ENCODE data around the gene CRY2.

CRY2 gene

DNA sequence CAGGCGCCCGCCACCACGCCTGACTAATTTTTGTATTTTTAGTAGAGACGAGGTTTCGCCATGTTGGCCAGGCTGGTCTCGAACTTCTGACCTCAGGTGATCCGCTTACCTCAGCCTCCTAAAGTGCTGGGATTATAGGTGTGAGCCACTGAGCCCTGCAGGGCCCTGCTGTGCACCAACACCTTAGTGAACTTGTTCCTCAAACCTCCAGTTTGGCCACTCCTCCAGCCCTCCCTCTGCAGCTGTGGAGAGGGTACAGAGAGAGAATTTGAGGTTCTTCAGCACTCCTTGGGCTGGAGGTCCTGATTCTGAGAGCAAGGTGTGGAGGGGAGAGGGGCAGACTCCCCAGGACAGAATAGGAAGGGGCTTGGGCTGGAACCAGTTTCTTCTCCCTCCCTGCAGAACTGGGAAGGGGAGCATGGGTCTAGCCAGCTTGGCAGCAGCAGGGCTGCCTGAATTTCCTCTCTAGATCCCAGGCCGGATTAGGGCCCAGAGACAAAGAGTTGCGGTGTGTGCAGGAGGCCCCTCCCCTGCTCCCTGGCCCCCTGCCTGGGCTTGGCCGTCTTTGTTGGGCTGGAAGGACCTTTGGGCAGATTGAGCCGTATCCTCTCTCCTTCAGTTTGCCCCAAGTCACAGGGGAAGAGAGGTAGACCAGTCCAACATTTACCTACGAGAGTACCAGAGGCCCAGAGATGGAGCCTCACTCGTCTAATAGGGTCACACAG lies 72.7 kb downstream of the CRY2 start:
- DNase-seq: no peak

DNA sequence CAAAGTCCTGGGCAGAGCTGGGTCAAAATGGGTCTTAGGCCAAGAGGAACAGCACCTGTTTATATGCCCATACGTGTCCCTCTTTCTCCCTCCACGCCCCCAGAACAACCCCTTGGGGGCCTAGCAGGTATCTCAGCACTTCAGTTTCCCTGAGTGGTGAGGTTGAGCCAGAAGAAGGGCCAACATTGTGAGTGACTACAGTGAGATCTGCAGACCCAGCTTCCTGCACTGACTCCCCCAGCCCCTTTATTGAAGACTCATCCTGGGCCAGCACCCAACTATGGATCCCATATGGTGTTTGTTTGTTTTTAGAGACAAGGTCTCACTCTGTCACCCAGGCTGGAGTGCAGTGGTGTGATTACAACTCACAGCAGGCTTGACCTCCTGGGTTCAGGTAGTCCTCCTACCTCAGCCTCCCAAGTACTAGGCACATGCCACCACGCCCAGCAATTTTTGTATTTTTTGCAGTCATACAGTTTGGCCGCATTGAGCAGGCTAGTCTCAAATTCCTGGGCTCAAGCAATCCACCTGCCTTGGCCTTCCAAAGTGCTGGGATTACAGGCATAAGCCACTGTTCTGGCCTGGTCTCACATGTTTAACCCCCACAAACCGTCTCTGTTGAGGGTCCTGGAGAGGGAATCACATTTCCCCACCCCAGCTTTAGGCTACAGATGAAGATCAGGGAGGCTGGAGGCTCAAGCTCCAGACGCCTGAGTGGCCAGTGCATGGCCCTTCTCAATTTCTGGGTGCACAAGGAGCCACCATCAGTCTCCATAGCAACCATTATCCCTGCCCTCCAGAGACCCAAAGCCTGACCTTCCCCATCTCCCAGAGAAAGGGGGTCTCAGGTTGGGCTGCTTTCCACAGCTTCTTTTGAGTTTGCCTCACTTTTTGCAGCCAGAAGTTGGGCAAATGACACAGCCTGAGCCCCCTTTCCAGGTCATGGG lies 73.5 kb downstream of the CRY2 start:
- no peak for DNase-seq

DNA sequence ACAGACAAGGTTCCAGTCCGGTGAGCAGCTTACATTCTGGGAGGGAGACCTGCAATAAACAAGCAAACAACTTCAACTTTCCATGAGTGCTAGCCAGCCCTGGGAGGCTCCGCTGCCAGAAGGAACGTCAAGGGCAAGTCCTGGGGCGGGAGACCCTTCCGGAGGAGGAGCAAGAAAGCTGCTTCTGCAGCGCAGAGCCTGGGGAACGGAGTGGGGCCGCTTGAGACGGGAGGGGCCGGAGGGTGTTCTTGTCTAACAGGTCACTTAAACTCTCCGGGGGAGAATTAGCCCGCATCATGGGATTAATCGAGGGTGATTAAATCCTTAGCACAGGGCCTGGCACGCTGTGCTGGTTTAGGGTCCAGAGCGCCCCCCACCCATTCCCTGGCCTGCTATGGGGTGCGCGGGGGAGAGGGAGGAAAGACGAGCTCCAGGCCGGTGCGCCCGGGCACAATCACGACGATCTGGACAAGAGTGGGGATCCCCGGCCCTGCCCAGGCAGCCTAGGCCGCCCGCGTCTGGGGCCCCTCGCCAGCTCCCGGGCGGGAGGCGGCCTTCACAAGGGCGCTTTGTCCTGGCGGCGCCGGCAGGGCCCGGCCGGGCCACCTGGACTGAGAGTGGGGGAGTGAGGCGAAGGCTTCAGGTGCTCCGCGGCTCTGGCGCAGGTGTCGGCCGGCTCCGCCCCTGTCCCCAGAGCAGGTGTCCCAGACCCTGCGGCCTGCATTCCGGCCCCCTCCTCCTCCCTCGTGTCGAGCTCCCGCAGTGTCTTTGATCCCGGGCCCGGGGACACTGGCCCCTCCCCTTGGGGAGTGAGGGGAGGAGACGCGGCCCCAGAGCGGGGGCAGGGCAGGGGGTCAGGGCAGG lies 74.5 kb downstream of the CRY2 start:
- no peak for DNase-seq

DNA sequence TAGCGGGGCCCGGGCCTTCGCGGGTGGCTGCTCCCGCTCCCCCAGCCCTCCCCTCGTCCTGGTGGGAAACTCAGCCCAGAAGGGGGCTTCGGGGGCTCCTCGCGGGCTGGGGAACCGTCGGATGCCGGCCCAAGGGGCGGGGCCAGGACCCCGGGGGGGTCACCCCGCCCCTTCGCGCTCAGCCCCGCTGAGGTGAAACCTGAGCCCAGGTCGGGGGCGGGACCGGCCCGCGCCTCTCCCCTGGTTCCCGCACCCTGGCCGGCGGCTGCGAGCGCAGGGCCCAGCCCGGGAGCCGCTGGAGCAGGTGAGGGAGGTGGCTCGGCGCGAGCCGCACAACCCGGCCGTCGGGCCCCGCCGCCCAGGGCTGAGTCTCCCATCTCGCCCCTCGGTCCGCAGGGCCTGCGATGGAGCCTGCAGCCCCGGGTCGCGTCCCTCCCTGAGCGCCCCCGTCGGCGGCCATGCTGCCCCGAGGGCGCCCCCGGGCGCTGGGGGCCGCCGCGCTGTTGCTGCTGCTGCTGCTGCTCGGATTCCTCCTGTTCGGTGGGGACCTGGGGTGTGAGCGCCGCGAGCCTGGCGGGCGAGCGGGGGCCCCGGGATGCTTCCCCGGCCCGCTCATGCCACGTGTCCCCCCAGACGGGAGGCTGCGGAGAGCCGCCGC lies 75.3 kb downstream of the CRY2 start, which contains the start of gene LARGE2:
Gene LARGE2, plus strand, starts transcription at position 232 of the 658 bp plus-strand sequence. Its CDS starts 227 bp downstream, at position 459.
- DNase-seq: no peak

GRCh38 chr11:45924036-45924915 lies 77.0 kb downstream of the CRY2 start:
- DNase-seq: no peak

GRCh38 chr11:45924927-45925326 lies 77.7 kb downstream of the CRY2 start:
- DNase-seq: no peak

DNA sequence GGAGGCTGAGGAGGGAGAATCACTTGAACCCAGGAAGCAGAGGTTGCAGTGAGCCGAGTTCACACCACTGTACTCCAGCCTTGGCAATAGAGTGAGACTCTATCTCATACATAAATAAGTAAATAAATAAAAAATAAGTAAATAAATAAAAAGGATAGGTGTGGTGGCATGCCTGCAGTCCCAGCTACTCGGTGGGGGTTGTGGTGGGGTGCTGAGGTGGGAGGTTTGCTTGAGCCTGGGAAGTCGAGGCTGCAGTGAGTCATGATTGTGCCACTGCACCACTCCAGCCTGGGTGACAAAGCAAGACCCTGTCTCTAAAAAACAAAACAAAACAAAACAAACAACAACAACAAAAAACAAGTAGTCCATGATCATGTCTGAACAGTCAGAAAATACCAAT lies 78.3 kb downstream of the CRY2 start:
- DNase-seq: no peak

DNA sequence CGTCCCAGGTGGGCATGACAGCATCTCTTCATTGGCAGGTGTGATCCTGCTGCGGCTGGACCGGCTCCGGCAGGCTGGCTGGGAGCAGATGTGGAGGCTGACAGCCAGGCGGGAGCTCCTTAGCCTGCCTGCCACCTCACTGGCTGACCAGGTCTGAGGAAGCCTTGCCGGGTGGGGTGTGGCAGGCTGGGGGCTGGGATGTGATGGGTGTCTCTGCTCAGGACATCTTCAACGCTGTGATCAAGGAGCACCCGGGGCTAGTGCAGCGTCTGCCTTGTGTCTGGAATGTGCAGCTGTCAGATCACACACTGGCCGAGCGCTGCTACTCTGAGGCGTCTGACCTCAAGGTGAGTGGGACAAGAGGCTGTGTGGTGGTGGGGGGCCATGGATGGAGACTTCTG lies 78.7 kb downstream of the CRY2 start:
- DNase-seq: no peak

DNA sequence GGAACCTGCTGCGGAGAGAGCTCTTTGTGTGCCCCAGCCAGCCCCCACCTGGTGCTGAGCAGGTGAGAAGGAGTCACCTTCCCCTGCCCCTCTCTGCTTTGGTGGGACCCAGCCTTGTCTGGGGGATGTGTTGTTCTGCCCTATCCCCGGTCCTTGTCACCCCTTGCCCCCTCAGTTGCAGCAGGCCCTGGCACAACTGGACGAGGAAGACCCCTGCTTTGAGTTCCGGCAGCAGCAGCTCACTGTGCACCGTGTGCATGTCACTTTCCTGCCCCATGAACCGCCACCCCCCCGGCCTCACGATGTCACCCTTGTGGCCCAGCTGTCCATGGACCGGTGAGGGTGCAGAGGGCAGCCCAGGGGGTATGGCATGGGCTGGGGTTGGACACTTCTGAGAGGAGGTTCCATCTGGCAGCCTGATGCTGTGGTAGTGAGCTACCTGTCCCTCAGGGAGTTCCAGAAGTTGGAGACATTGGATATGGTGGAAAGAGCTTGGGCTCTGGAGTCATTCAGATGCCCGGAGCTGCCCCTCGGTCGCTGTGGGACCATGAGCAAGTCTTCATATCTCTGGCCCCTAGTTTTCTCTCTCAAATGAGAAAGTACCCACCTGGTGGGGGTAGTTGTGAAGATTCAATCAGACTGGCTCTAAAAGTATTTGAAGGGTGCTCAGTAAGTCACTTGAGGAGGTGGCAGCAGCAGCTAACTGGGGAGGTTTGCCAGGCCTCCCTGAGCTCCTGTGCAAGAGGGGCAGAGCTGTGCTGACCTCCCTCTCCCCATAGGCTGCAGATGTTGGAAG lies 79.5 kb downstream of the CRY2 start:
- no peak for DNase-seq

DNA sequence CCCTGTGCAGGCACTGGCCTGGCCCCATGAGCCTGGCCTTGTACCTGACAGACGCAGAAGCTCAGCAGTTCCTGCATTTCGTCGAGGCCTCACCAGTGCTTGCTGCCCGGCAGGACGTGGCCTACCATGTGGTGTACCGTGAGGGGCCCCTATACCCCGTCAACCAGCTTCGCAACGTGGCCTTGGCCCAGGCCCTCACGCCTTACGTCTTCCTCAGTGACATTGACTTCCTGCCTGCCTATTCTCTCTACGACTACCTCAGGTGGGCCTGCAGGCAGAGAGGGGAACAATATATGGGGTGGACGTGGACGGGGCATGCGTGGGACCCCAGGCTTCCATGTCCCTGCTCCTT lies 80.0 kb downstream of the CRY2 start:
- no peak for DNase-seq

DNA sequence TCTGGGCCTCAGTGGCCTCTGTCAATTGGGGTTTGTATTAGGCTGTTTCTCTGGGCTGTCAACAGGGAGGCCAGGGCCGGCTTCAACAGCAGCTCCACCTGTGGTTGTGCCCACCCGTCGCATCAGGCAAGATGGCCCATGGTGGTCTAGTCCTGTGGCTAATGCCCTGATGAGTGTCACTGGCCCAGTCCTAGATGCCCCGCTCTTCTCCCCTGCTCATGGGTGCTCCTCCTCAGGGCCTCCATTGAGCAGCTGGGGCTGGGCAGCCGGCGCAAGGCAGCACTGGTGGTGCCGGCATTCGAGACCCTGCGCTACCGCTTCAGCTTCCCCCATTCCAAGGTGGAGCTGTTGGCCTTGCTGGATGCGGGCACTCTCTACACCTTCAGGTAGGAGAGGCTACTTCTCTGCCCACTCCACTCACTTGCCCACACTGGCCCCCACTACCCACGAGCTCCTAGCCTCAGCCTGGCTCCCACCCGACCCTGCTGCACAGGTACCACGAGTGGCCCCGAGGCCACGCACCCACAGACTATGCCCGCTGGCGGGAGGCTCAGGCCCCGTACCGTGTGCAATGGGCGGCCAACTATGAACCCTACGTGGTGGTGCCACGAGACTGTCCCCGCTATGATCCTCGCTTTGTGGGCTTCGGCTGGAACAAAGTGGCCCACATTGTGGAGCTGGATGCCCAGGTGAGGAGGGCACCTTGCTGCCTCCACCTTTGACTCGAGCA lies 80.6 kb downstream of the CRY2 start:
- DNase-seq: no peak

DNA sequence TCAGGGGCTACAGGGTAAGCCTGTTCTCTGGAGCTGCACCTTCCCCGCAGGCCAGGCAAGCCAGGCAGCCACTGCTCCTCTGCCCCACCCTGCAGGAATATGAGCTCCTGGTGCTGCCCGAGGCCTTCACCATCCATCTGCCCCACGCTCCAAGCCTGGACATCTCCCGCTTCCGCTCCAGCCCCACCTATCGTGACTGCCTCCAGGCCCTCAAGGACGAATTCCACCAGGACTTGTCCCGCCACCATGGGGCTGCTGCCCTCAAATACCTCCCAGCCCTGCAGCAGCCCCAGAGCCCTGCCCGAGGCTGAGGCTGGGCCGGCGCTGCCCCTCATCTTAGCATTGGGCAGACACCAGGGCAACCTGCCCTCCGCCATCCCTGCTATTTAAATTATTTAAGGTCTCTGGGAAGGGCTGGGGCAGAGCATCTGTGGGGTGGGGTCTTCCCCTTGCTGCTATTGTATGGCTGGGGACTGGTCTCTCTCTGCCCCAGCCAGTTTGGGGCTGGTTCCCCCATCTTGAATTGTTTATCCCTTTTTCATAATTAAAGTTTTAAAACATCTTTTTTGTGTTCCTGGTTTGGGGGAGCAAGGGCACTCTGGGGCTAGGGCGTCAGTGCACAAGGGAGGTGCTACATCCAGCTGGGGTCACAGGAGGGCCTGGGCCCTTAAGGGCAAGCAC lies 81.4 kb downstream of the CRY2 start:
- no peak for DNase-seq

DNA sequence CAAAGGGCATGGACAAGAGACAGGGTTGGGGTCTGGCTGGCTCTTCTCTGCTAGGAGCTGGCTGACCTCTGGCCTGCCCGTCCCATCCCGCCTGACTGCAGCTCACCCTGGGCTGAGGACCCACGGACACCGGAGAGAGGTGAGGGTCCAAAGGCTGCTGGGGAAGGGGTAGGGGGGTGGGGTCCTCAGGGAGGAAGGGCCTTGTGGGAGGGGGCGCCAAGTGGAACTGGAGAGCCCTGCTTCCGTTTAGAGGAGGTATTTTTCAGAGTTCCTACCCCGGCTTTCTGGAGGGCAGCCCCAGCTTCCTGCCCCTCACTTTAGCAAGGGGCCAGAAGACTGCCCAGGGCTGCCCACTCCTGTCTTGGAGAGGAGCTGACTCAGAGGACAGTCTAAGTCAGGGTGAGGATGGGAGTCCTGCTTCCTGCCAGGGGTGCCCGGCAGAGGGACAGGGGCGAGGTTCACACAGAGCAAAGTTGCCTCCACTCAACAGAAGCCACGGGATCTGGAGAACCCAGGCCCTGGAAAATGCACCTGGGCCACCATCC lies 82.3 kb downstream of the CRY2 start:
- no peak for DNase-seq

GRCh38 chr11:45930031-45930794 lies 82.9 kb downstream of the CRY2 start:
- DNase-seq: peak; percentile 26

- DNase-seq: no peak
Observed at GRCh38 chr11:45930951-45931570, 83.8 kb downstream of the CRY2 start.

DNA sequence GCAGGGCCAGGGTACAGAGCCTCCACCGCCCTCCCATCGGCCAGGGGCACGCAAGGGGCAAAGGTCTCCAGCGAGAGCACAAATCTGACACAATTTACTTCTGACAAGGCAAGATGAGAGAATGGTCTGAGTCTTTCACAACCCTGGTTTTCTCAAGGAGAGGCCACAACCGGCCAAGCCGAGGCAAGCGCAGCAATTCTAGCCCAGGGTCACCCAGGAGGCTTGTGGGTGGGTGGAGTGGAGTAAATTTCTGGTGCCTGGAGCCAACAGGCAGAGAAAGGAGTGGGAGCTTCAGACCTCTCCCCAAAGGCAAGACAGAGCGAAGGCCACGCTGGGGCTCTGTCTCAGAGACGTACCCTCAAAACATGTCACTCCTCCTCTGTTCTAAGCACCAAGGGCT lies 84.5 kb downstream of the CRY2 start:
- no peak for DNase-seq

- DNase-seq: no peak
Observed at GRCh38 chr11:45932217-45932616, 84.9 kb downstream of the CRY2 start.

Measured in activated CD4-positive, alpha-beta T cell treated with anti-CD3 and anti-CD28 coated beads, Interleukin-2, Interleukin-6, amounts not matched to agents 100 ng/mL and 50 ng/mL, durations not matched to agents 16 hours and 8 hours (primary cell).